IMR-90 (cell line): ENCODE data around the gene LRP11. TPM values are rescaled to one million over a fixed set of nuclear protein-coding genes. Genes with fewer than 3 reads are reported as not detected.

Experiments
- BHLHE40 ChIP-seq: fragments of 150-350 bp; IDR thresholded peaks from 2 replicates; pipeline ENCODE4 v1.6.1; 2016; ENCODE audit warnings: mild to moderate bottlenecking, low read depth, low read length
- ELK1 ChIP-seq: fragments of 150-350 bp; IDR thresholded peaks from 2 replicates; pipeline ENCODE4 v1.6.1; 2016; ENCODE audit warnings: low read depth, mild to moderate bottlenecking, low read length, moderate library complexity, borderline replicate concordance
- MAFK ChIP-seq: IDR thresholded peaks from 2 replicates; pipeline ENCODE4 v1.6.1; 2012; ENCODE audit warnings: low read depth, low read length, improper control_type of control experiment
- polyA plus RNA-seq, 3 experiments: library from polyadenylated mRNA; depleted of rRNA; stranded (reverse); fragments of >200 nt; gene quantifications; 2 replicates each; pipeline ENCODE4 v1.2.3, GENCODE V29; 2012; ENCODE audit warnings: low replicate concordance in 1 of 3
- total RNA-seq: library from RNA; depleted of rRNA; stranded (reverse); fragments of >200 nt; gene quantifications from 2 replicates; pipeline ENCODE4 v1.2.3, GENCODE V29; 2012

LRP11 gene
- total and polyA plus RNA-seq, 2 of the 4 experiments (the other 2 are of a cell fraction): 48.8 to 63.8 TPM

- TF ChIP-seq ELK1 (no peak), MAFK (no peak), BHLHE40 (no peak)
Measured at GRCh38 chr6:149864578-149865535, 698 bp upstream of the LRP11 start (continued).
